A673 (cell line): ENCODE results near the gene ACOD1. TPM values are rescaled to one million over a fixed set of nuclear protein-coding genes. Genes with fewer than 3 reads are reported as not detected.
"Not testable (repeated sequence)": the region's sequence is repeated elsewhere in the genome, so short reads cannot be mapped to it uniquely, and the experiment has no call there.

Experiments used
- BruUV-seq: library from RNA; stranded (reverse); fragments of 400-500 nt; replicated peaks from 2 replicates; lab custom pipeline; 2021; lab: Mats Ljungman, UMichigan
- CTCF ChIA-PET: fragments of 300-600 bp; sonication (Branson Sonifier 250); formaldehyde crosslinking; loops from one replicate; lab custom pipeline; 2022; ENCODE audit warnings: antibody characterized with exemption; lab: Charles Lee
- POLR2A ChIA-PET: fragments of 300-600 bp; sonication (Branson Sonifier 250); formaldehyde crosslinking; loops from one replicate; lab custom pipeline; 2022; ENCODE audit warnings: antibody characterized with exemption; ENCODE audit not compliant: low non-redundant PET; lab: Charles Lee
- DNase-seq: peaks from one replicate; pipeline ENCODE4 v3.0.0-alpha.2; 2015; ENCODE audit warnings: low spot score
- H3K27ac ChIP-seq: fragments of 200-600 bp; sonication (generic); 2 replicates; pipeline ENCODE4 v1.5.1; 2016; ENCODE audit warnings: mixed run types, low read depth, mild to moderate bottlenecking, mixed read lengths, antibody characterized with exemption, low read length; ENCODE audit not compliant: poor library complexity, severe bottlenecking
- H3K27me3 ChIP-seq: fragments of 200-600 bp; sonication (generic); replicated peaks from 2 replicates; pipeline ENCODE4 v1.6.1; 2017; ENCODE audit warnings: mixed run types, low read depth, mild to moderate bottlenecking, mixed read lengths, antibody characterized with exemption, low read length; ENCODE audit not compliant: insufficient read depth, poor library complexity
- H3K36me3 ChIP-seq: fragments of 200-600 bp; sonication (generic); 2 replicates; pipeline ENCODE4 v1.6.1; 2016; ENCODE audit warnings: mixed run types, mild to moderate bottlenecking, mixed read lengths, antibody characterized with exemption, low read length; ENCODE audit not compliant: insufficient read depth, poor library complexity, severe bottlenecking
- H3K4me1 ChIP-seq: fragments of 200-600 bp; sonication (generic); 2 replicates; pipeline ENCODE4 v1.6.1; 2017; ENCODE audit warnings: mixed run types, mild to moderate bottlenecking, mixed read lengths, antibody characterized with exemption, low read length; ENCODE audit not compliant: insufficient read depth, poor library complexity, severe bottlenecking
- H3K4me3 ChIP-seq: fragments of 200-600 bp; sonication (generic); 2 replicates; pipeline ENCODE4 v1.5.1; 2016; ENCODE audit warnings: low read depth, mixed run types, mild to moderate bottlenecking, mixed read lengths, low read length; ENCODE audit not compliant: poor library complexity, severe bottlenecking
- H3K9me3 ChIP-seq: fragments of 200-600 bp; sonication (generic); 2 replicates; pipeline ENCODE4 v1.6.1; 2016; ENCODE audit warnings: mixed run types, low read depth, mild to moderate bottlenecking, mixed read lengths, antibody characterized with exemption, low read length; ENCODE audit not compliant: poor library complexity, severe bottlenecking
- EZH2 ChIP-seq: fragments of 200-600 bp; sonication (generic); IDR thresholded peaks from 2 replicates; pipeline ENCODE4 v1.6.1; 2017; ENCODE audit warnings: borderline replicate concordance, low read depth, mild to moderate bottlenecking, mixed read lengths, antibody characterized with exemption, low read length; ENCODE audit not compliant: poor library complexity, severe bottlenecking
- intact Hi-C: fragments of 100-400 bp; cut with micrococcal nuclease; formaldehyde crosslinking; loops from one replicate; pipeline ENCODE4 v1.10.0; 2022; ENCODE audit not compliant: unreplicated experiment
- total RNA-seq: library from RNA; stranded (reverse); gene quantifications from 2 replicates; pipeline ENCODE4 v1.2.3, GENCODE V29; 2021
- TF ChIP-seq, protein P1 (sequence below): fragments of 300-800, 200-600 bp; sonication (generic); conservative IDR thresholded peaks from 2 replicates; pipeline ENCODE4 v1.5.1; 2017; ENCODE audit warnings: low read depth, mild to moderate bottlenecking, antibody characterized with exemption, low read length, moderate library complexity, mixed read lengths

Gene ACOD1
- total RNA-seq, 1 experiment from 2014 or later: not detected

DNA sequence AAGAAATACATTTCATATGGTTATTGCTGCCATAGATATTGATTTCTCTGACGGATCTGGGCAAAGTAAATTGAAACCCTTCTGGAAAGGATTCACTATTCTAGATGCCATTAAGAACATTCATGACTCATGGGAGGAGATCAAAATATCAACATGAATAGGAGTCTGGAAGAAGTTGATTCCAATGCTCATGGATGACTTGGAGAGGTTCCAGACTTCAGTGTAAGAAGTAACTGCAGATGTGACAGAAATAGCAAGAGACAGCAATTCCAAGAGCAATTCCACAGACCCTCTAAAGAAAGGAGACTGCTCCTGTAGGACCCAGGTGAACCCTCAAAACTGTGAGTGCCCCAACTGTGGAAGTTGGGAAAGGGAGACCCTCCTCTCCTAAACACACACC is 31.2 kb upstream of the ACOD1 start:
- H3K27me3 ChIP-seq: no peaks in the 10 kb centered on the region
- H3K9me3 ChIP-seq: no peaks in the 10 kb centered on the region
- ChIA-PET CTCF (no interaction called here), POLR2A (no interaction called here)
- no TSS peak for BruUV-seq
- intact Hi-C loops: no loop called here
- H3K27ac ChIP-seq: no peak overlapping the region
- no peak for TF ChIP-seq EZH2
- TF ChIP-seq, protein P1, sequence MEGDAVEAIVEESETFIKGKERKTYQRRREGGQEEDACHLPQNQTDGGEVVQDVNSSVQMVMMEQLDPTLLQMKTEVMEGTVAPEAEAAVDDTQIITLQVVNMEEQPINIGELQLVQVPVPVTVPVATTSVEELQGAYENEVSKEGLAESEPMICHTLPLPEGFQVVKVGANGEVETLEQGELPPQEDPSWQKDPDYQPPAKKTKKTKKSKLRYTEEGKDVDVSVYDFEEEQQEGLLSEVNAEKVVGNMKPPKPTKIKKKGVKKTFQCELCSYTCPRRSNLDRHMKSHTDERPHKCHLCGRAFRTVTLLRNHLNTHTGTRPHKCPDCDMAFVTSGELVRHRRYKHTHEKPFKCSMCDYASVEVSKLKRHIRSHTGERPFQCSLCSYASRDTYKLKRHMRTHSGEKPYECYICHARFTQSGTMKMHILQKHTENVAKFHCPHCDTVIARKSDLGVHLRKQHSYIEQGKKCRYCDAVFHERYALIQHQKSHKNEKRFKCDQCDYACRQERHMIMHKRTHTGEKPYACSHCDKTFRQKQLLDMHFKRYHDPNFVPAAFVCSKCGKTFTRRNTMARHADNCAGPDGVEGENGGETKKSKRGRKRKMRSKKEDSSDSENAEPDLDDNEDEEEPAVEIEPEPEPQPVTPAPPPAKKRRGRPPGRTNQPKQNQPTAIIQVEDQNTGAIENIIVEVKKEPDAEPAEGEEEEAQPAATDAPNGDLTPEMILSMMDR: no peak
- no peaks in the 10 kb centered on the region for H3K36me3 ChIP-seq
- H3K4me1 ChIP-seq: no peaks in the 10 kb centered on the region
- DNase-seq: no peak
- H3K4me3 ChIP-seq: no peak overlapping the region

GRCh38 chr13:76917755-76918481 is 30.4 kb upstream of the ACOD1 start:
- DNase-seq, H3K27ac ChIP-seq, CTCF ChIA-PET, H3K27me3 ChIP-seq, H3K36me3 ChIP-seq, intact Hi-C loops, BruUV-seq, H3K4me3 ChIP-seq, H3K4me1 ChIP-seq, H3K9me3 ChIP-seq, POLR2A ChIA-PET: not testable (repeated sequence)

DNA sequence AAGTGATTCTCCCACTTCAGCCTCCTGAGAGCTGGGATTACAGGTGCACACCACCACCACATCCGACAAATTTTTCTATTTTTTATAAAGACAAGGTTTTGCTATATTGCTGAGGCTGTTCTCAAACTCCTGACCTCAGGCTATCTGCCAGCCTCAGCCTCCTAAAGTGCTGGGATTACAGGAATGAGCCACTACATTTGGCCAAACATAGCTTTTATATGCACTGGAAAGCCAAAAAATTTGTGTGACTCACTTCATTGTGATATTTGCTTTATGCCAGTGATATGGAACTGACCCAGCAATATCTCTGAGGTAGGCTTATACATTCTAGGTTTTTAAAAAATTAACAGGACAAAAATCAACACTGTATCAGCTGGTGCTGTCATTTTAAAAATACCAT is 26.8 kb upstream of the ACOD1 start:
- H3K4me1 ChIP-seq: no peaks in the 10 kb centered on the region
- H3K36me3 ChIP-seq: no peaks in the 10 kb centered on the region
- H3K27me3 ChIP-seq: peaks cover 4% of the 10 kb centered on the region
- ChIA-PET CTCF (no interaction called here), POLR2A (no interaction called here)
- no peak for TF ChIP-seq EZH2
- TF ChIP-seq, protein P1: no peak
- H3K4me3 ChIP-seq: no peak overlapping the region
- BruUV-seq: no TSS peak
- no peak overlapping the region for H3K27ac ChIP-seq
- no peaks in the 10 kb centered on the region for H3K9me3 ChIP-seq
- intact Hi-C loops: no loop called here
- no peak for DNase-seq

DNA sequence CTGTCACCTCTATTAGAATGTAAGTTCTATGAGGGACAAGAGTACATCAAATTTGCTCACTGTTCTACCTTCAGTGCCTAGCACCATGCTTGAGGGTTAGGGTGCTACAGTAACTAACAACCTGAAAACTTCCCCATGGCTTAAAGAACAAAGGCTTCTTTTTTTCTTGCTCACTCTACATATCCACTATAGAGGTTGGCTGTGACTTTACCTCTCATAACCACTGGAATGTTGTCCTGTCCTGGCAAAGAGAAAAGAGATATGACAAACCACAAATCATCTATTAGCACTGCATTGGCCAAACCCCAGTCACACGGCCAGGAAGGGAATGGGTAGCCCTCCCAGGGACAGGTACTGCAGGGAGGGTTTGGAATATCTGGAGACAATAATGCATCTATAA is 23.2 kb upstream of the ACOD1 start:
- TF ChIP-seq, protein P1: no peak
- TF ChIP-seq EZH2: no peak
- H3K4me3 ChIP-seq: no peak overlapping the region
- CTCF ChIA-PET: no interaction called here
- POLR2A ChIA-PET: no interaction called here
- peaks cover 4% of the 10 kb centered on the region for H3K27me3 ChIP-seq
- no peak for DNase-seq
- H3K36me3 ChIP-seq: no peaks in the 10 kb centered on the region
- H3K9me3 ChIP-seq: no peaks in the 10 kb centered on the region
- intact Hi-C loops: no loop called here
- no peak overlapping the region for H3K27ac ChIP-seq
- BruUV-seq: no TSS peak
- H3K4me1 ChIP-seq: no peaks in the 10 kb centered on the region
